GM12891 (cell line): ENCODE measurements around the gene LIX1L.

Experiments
- POLR2A ChIP-seq: IDR thresholded peaks from 2 replicates; pipeline ENCODE4 v1.6.1; 2011; ENCODE audit warnings: low read depth, low read length, control low read depth
- POLR2AphosphoS5 ChIP-seq: IDR thresholded peaks from 2 replicates; pipeline ENCODE4 v1.6.1; 2011; ENCODE audit warnings: low read depth, low read length, control low read depth
- POU2F2 ChIP-seq: IDR thresholded peaks from 2 replicates; pipeline ENCODE4 v1.6.1; 2011; ENCODE audit warnings: low read depth, mild to moderate bottlenecking, control low read depth, low read length, moderate library complexity
- SPI1 ChIP-seq: IDR thresholded peaks from 2 replicates; pipeline ENCODE4 v1.6.1; 2011; ENCODE audit warnings: low read depth, low read length, control low read depth
- TAF1 ChIP-seq: IDR thresholded peaks from 2 replicates; pipeline ENCODE4 v1.6.1; 2011; ENCODE audit warnings: low read depth, low read length, control low read depth

- TF ChIP-seq POLR2A (no peak), POLR2AphosphoS5 (no peak), POU2F2 (no peak), TAF1 (no peak), SPI1 (no peak)
Measured at GRCh38 chr1:145895471-145895870, 62.3 kb downstream of the LIX1L start.
